ENCODE results near the gene LST1. TPM values are rescaled to one million over a fixed set of nuclear protein-coding genes. Genes with fewer than 3 reads are reported as not detected.

LST1 gene
- total RNA-seq, 1 donor from 2014 or later, result 6.5 TPM

GRCh38 chr6:31543639-31544038, 42.4 kb upstream of the LST1 start:
- H3K4me1 ChIP-seq, result peaks cover 59% of the 10 kb centered on the region
- no peaks in the 10 kb centered on the region for H3K9me3 ChIP-seq (replicated peaks)
- no peak for DNase-seq
- TF ChIP-seq, protein P1, sequence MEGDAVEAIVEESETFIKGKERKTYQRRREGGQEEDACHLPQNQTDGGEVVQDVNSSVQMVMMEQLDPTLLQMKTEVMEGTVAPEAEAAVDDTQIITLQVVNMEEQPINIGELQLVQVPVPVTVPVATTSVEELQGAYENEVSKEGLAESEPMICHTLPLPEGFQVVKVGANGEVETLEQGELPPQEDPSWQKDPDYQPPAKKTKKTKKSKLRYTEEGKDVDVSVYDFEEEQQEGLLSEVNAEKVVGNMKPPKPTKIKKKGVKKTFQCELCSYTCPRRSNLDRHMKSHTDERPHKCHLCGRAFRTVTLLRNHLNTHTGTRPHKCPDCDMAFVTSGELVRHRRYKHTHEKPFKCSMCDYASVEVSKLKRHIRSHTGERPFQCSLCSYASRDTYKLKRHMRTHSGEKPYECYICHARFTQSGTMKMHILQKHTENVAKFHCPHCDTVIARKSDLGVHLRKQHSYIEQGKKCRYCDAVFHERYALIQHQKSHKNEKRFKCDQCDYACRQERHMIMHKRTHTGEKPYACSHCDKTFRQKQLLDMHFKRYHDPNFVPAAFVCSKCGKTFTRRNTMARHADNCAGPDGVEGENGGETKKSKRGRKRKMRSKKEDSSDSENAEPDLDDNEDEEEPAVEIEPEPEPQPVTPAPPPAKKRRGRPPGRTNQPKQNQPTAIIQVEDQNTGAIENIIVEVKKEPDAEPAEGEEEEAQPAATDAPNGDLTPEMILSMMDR (IDR thresholded peaks at IDR 0.05; ENCODE audit: borderline replicate concordance), result no peak
- H3K4me3 ChIP-seq, result no peak overlapping the region
- H3K36me3 ChIP-seq, result peaks cover 17% of the 10 kb centered on the region
- no peaks in the 10 kb centered on the region for H3K27me3 ChIP-seq (ENCODE audit: low read depth)
- H3K27ac ChIP-seq (replicated peaks), result peak overlapping the region; percentile 92
- intact Hi-C loops (cut with micrococcal nuclease), result no loop called here

GRCh38 chr6:31544676-31545075, 41.4 kb upstream of the LST1 start:
- DNase-seq, result no peak
- Histone ChIP-seq H3K36me3 (peaks cover 16% of the 10 kb centered on the region), H3K4me1 (peaks cover 57% of the 10 kb centered on the region), H3K4me3 (no peak overlapping the region), H3K27ac (replicated peaks) (no peak overlapping the region), H3K9me3 (replicated peaks) (no peaks in the 10 kb centered on the region), H3K27me3 (ENCODE audit: low read depth) (no peaks in the 10 kb centered on the region)
- TF ChIP-seq, protein P1 (IDR thresholded peaks at IDR 0.05; ENCODE audit: borderline replicate concordance), result no peak
- intact Hi-C loops (cut with micrococcal nuclease), result no loop called here

DNA sequence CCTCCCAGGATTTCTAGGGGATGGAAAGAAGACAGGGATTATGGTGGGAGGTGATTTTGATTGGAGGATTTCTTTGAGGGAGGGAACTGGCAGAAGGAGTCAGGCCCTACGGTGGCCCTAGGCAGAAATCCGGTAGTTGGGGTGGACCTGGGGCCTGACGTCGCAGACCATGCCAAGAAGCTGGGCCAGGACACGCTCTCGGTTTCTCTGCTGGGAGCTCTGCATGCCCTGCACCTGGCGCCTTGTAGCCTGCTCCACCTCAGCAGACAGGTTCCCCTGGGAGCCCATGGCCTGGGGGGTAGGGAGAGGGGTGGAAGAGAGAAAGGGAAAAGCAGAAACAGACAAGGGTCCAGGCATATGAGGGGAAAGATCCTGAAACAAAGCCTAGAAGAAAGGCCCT, 40.8 kb upstream of the LST1 start:
- H3K27me3 ChIP-seq (ENCODE audit: low read depth), result no peaks in the 10 kb centered on the region
- H3K9me3 ChIP-seq (replicated peaks), result no peaks in the 10 kb centered on the region
- no peak overlapping the region for H3K4me3 ChIP-seq
- peaks cover 50% of the 10 kb centered on the region for H3K4me1 ChIP-seq
- TF ChIP-seq, protein P1 (IDR thresholded peaks at IDR 0.05; ENCODE audit: borderline replicate concordance), result no peak
- intact Hi-C loops (cut with micrococcal nuclease), result no loop called here
- H3K36me3 ChIP-seq, result peaks cover 16% of the 10 kb centered on the region
- no peak for DNase-seq
- H3K27ac ChIP-seq (replicated peaks), result no peak overlapping the region

DNA sequence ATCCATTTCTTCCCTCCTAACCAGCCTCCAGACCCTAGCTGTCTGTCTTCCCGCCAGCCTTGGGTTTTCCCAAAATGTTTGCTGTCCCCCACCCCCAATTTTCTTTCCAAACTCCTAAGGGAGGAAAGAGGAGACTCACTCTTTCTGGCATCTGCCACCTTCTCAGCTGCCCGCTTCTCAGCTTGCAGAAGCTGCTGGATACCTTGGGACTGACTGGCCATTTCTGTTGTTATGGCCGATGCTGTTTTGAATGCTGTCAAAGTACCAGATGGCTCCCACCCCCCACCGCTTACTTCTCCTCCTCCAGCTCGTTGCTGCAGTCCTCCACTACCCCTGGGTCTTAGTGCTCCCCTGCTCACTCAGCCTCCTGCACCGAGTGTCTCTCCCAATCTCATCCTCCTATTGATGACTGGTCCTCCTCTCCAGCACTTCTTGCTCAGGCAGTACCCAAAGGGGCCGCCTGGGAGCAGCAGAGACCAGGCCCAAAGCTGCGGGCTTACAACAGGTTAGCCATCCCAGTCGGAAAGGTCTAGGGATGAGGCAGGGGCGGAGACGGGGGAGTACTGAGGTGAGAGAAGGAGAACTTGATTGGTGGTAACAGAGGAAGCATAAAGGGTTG, 39.6 kb upstream of the LST1 start, which contains the start of gene ATP6V1G2:
TSS of gene ATP6V1G2 (minus strand) at position 270 of the 619 bp plus-strand sequence. CDS start at position 221, 49 bp downstream.
- H3K27ac ChIP-seq (replicated peaks), result peak within 1 kb of the TSS; percentile 93
- peaks cover 44% of the 10 kb centered on the region for H3K4me1 ChIP-seq
- no peaks in the 10 kb centered on the region for H3K9me3 ChIP-seq (replicated peaks)
- intact Hi-C loops (cut with micrococcal nuclease), result loop anchor here (1.0 kb wide), 1 partner anchor 52 kb away; no protein-coding TSS in a partner anchor
- peak; percentile 87 for DNase-seq
- TF ChIP-seq, protein P1 (IDR thresholded peaks at IDR 0.05; ENCODE audit: borderline replicate concordance), result peak; percentile 96
- peak within 1 kb of the TSS; percentile 70 for H3K4me3 ChIP-seq
- H3K36me3 ChIP-seq, result peaks cover 24% of the 10 kb centered on the region
- no peaks in the 10 kb centered on the region for H3K27me3 ChIP-seq (ENCODE audit: low read depth)

DNA sequence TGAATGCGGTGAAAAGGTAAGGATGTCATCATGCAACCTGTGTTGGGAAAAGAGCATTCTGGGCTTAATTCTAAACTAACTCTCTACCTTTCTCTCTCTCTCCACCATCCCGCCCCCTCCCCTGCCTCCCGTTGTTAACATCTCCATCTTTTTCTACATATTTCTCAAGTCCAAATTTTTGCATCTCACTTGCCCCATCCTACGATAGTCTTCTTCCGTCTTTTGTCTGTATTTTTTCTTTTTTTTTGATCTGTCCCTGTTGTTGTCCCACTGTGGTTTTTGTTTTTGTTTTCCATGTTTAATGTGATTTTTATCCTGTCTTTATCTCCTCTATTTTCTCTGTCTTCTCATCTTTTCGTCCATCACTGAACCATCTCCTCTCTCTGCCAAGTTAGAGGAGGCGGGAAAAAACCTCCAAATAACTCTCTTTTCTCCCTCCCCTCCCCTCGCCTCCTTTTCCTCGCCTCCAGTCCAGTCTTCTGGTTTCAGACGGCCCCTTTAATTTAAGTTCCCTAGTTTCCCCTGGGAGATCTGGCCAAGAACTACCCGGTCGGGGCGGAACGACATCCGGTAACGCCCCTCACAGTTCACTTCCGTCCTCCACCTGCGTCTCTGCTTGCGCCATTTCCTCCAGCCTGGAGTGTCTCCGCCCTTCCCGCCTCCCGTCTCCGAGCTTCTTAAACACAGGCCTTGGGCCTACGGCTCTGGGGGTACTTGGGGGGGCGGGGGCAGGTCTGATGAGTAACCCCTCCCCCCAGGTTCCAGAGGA, 38.9 kb upstream of the LST1 start, which contains the start of gene NFKBIL1:
TSS of gene NFKBIL1 (plus strand) at position 651 of the 769 bp plus-strand sequence. CDS start at position 738, 87 bp downstream.
- H3K9me3 ChIP-seq (replicated peaks), result no peaks in the 10 kb centered on the region
- H3K4me1 ChIP-seq, result peaks cover 42% of the 10 kb centered on the region
- H3K36me3 ChIP-seq, result peaks cover 27% of the 10 kb centered on the region
- TF ChIP-seq, protein P1 (IDR thresholded peaks at IDR 0.05; ENCODE audit: borderline replicate concordance), result no peak
- H3K27me3 ChIP-seq (ENCODE audit: low read depth), result no peaks in the 10 kb centered on the region
- DNase-seq, result peak; percentile 97
- intact Hi-C loops (cut with micrococcal nuclease), result loop anchor here (1.0 kb wide), 1 partner anchor 51 kb away; no protein-coding TSS in a partner anchor
- peak within 1 kb of the TSS; percentile 93 for H3K27ac ChIP-seq (replicated peaks)
- H3K4me3 ChIP-seq, result peak within 1 kb of the TSS; percentile 70
